ENCODE results near the gene ADAT1.

DNA sequence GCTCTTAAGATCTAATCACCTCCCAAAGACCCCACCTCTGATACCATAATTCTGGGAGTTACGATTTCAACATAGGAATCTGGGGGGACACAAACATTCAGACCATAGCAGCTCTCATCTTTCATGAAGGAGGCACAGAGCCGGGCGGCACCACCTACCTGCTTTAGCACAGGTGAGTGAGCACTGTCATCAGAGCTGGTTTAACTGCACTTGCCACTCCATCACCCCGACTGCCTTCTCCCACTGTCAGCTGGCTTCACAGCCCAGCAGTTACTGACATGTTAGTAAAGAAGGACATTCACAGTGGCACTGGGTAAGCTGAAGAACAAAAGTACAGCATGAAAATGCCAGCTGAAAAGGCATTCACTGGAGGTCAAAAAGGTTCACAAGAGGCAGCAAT is 34.4 kb downstream of the ADAT1 start:
- TF ChIP-seq SUZ12 (IDR thresholded peaks at IDR 0.05; ENCODE audit: extremely low read depth, insufficient read depth, insufficient read length), result no peak
- no peak for TF ChIP-seq ZNF274 (IDR thresholded peaks at IDR 0.05; ENCODE audit: low read depth, low read length)
- TF ChIP-seq YY1 (IDR thresholded peaks at IDR 0.05; ENCODE audit: insufficient read depth, insufficient read length), result no peak
